GM21360 (cell line): Measurements from ENCODE around the gene TEX48.

Source experiments
- ATAC-seq: cut with Tn5 transposase; IDR thresholded peaks from one replicate; pipeline ENCODE4 v1.9.1; 2021; ENCODE audit warnings: mild to moderate bottlenecking, moderate library complexity; ENCODE audit not compliant: unreplicated experiment

The TEX48 gene

DNA sequence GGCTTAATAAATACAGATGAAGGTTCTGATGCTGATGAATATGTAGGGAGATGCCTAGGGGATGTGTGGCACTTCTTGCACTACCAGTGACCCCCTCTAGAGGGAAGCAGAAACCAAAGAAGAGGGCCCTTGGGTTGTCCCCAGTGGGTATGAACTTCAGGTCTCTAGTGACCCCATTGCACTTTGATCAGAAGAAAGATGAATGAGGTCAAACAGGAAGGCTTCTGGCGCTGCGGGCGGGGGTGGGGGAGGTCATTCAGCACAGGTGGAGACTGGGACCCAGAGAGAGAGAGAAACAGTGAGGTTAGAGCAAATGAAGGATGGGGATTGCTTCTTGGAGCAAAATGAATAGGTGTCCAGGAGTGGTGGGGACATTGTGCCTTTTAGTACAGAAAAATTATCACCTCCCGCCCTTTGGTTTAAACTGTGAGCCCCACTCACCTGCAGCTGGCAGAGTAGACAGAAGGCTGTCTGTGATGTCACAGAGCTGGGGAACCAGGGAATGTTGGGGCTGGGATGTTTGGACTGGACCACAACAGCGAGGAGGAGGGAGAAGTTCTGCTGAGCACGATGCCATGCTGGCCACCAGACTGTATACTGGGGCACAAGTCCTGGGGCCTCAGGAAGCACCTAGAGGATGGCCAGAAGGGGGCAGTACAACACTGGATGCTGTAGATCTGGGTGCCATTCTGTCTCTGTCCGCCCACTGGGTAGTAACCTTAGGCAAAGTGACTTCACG is at the start of gene TEX48:
Gene TEX48, minus strand, starts transcription at position 599 of the 739 bp plus-strand sequence. CDS start 10,469 bp downstream, outside the sequence.
- ATAC-seq, result peak; percentile 81

- no peak for ATAC-seq
Measured at GRCh38 chr9:114731701-114732100, 49.7 kb upstream of the TEX48 start.

DNA sequence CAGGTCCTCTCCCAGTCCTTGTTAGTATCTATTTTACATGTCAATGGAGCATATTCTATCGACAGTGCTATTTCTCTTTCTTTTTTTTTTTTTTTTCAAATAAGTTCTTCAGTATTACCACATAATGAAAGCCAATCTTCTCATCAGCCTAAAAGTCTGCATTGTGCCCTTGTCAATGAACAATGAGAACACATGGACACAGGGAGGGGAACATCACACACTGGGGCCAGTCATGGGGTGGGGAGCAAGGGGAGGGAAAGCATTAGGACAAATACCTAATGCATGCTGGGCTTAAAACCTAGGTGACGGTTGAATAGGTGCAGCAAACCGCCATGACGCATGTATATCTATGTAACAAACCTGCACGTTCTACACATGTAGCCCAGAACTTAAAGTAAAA is 47.7 kb upstream of the TEX48 start:
- ATAC-seq, result no peak

DNA sequence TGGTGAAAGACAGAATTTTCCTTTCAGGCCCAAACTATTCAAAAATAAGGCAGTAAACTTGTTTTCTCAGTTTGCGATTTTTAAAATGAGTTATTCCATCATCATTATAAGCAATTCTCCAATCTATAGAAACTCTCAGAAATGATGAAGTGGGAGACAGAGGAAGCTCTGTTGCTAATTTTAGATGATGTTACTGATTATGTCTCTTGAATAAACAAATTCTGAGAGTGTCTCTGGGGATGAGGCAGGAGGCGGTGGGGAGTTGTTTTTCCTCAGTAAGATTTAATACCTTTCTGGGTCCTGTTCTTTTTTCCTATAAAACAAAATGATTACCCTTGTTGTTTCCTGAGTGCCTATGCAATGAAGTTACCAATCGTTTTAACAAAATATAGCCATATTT is 43.9 kb upstream of the TEX48 start:
- no peak for ATAC-seq

DNA sequence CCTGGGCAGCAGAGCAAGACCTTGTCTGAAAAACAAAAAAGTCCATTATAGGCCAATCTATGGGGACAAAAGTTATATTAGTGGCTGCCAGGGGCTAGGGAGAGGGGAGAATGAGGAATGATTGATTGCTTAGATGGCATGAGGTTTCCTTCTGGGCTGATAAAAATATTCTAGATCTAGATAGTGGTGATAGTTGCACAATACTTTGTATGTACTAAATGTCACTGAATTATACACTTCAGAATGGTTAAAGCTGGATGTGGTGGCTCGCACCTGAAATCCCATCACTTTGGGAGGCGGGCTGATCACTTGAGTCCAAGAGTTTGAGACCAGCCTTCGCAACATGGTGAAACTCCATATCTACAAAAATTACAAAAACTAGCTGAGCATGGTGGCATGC is 42.8 kb upstream of the TEX48 start:
- ATAC-seq, result no peak

- ATAC-seq, result no peak
Measured at GRCh38 chr9:114723931-114724330, 41.9 kb upstream of the TEX48 start.

GRCh38 chr9:114722937-114723620 is 41.1 kb upstream of the TEX48 start:
- ATAC-seq, result no peak

GRCh38 chr9:114722081-114722621 is 40.2 kb upstream of the TEX48 start:
- no peak for ATAC-seq

GRCh38 chr9:114721491-114722079 is 39.6 kb upstream of the TEX48 start:
- ATAC-seq, result no peak

DNA sequence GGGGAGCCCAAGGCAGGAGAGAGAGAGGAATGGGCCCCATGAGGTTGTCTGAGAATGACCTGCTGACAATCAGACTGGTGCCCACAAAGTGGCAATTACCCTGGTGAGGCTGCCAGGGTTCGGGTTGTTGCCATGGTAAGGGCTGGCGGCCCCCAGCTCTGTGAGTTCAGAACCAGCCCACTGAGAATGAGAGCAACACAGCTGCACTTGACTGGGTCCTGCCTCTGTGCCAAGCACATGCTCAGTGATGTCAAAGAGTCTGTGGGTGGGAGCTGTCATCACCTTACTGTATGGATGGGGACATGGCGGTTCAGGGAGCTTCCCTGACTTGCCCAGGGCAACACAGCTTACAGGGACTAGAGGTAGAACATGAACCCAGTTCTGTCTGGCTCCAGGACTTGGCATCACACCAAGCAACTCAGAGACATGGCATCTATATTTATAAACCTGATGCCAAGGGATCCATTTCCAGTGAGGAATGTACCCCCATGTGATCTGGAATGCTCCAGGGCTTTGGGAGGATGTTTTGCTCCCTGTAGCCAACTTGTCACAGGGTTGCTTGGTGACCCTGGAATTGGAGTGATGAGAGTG is 38.2 kb upstream of the TEX48 start:
- no peak for ATAC-seq

DNA sequence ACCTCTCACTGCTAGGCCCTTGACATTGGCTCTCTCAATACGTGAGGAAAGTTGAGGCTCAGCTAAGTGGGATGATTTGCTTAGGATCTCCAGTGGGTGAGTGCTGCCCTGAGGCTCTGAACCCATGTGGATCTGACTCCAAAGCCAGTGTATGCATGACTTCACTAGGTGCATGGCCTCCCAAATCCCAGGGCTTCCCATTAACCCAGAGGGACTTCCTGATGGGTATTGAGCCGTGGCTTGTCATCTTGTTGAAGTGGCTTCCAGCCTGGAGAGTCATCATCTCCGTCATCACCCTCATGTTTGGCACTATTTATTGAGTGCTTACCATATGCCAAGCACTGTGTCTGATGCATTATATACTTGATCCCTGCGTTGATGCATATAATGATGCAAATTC is 37.3 kb upstream of the TEX48 start:
- ATAC-seq, result no peak

DNA sequence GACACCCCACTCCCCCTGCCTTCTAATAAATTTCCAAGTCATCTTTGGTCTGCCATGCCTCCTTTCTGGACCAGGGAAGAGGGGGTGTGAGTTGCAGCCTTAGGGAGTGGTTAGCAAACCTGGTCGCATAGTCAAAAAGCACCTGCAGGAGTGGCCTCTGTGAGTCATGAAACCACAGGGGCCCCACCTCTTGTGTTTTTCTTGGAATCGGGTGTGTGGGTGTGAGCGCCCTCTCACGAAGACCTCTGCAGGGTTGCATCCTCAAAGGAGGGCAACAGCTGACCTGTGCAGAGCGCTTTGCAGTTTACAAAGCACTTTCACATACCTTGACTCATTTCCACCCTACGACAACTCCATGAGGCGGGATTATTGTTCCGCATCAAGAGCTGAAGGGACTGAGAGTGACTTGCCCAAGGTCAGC is 36.8 kb upstream of the TEX48 start:
- peak; percentile 76 for ATAC-seq

- ATAC-seq, result no peak
Measured at GRCh38 chr9:114717908-114718486, 36.0 kb upstream of the TEX48 start.

- ATAC-seq, result no peak
Measured at GRCh38 chr9:114709636-114710035, 27.6 kb upstream of the TEX48 start.

DNA sequence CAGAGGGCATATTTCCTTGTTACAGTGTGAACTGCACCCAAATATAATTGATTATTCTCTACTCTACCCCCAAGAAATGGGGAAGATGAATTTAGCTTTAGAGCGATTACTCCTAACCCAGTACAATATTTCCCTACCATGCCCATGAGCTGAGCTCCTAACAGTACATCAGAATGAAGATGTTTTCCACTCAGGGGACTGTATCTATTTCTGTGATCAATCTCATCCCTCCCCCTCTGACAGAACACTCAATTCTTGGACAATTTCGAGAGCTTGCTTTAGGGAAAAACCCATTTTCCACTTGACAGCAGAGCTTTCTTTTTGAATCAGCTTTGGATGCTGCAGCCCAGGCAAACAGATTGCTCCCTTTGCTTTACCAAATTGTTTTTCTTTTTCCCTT is 24.7 kb upstream of the TEX48 start:
- ATAC-seq, result no peak

DNA sequence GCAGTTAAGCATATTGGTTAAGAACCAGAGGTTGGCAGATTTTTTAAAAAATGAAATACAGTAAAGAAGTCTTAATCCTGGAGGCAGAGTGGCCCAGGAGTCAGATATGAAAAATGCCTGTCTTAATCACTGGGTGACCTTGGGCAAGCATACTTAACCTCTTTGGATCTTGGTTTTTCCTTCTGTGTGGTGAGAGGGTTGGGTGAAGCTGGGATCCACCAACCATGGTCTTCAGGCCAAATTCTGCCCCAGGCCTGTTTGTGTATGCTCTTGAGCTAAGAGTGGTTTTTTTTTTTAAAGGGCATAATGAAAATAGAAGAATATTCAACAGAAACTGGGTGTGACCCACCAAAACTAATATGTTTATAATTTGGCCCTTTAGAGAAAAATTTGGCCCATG is 20.0 kb upstream of the TEX48 start:
- no peak for ATAC-seq

DNA sequence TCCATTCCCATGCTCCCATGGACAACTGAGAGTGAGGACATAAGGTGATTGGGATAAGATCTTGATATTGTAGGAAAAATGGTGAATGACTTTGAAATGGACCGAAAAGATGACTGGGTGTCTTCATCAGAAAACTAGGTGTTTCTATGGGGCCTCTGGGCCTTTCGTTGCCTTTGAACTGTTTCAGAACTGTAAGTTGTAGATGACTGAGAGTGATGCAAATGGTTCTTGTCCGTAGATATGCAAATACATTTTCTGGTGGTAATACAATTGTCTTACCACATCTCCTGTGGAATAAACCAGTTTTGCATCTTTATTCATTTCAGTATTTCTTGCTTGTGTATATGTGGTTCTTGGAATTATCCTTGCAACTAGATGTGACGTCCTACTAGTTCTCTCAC is 16.0 kb upstream of the TEX48 start:
- ATAC-seq, result no peak

DNA sequence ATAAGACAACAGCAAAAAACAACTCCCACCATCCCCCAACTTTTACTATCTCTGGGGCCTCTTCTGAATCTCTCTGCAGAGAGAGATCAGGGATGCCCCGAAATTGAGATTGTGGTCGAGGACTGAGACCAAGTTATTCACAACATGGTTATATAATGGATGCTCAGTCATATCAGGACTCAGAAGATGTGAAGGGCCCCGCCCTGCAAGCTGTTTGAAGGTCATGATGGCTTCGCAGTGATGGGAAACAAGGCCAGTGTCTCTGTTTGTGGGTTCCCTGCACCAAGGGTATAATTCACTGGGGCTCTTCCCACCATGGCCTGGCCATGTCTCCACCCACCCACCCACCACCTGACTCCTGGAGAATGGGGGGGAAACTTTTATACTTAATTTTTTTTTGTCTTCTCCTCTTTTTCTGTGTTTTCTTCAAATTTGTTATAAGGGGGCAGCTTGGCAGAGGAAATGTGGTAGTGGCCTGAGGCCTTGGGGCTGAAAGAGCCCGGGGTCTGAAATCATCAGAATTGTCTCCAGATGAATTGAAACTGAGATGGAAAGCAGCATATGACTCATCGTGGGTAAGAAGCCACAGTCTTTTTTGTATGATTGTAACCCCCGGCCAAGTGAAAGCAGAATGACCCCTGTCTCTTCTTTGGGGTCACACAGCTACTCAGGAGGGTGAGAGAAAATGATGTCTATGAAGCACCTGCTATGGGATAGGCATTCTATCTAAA is 15.0 kb upstream of the TEX48 start:
- peak; percentile 68 for ATAC-seq

GRCh38 chr9:114695948-114696347 is 14.0 kb upstream of the TEX48 start:
- ATAC-seq, result no peak

- peak; percentile 43 for ATAC-seq
Measured at GRCh38 chr9:114694719-114695269, 12.8 kb upstream of the TEX48 start.
